Breast epithelium (tissue), 4 donors: ENCODE measurements around the gene FHL3. TPM values are rescaled to one million over a fixed set of nuclear protein-coding genes. Genes with fewer than 3 reads are reported as not detected.

ENCODE experiments used
- DNase-seq, 2 donors: peaks; one replicate each; pipeline ENCODE4 v3.0.0-alpha.2; 2019; ENCODE audit warnings: low spot score in 2 of 2
- H3K27ac ChIP-seq, 2 donors: fragments of 200-600 bp; sonication (generic) in 1 of 2; one replicate each; pipeline ENCODE4 v1.5.1; 2016 to 2019; ENCODE audit warnings: mild to moderate bottlenecking in 1 of 2
- H3K27me3 ChIP-seq, 2 donors: fragments of 200-600 bp; sonication (generic) in 1 of 2; one replicate each; pipeline versions ENCODE4 v1.5.1 to v1.6.0; 2017 to 2019; ENCODE audit warnings: control low read depth in 1 of 2, mild to moderate bottlenecking in 1 of 2
- H3K36me3 ChIP-seq: fragments of 200-600 bp; one replicate; pipeline ENCODE4 v1.5.1; 2019
- H3K4me1 ChIP-seq, 2 donors: fragments of 200-600 bp; sonication (generic); one replicate each; pipeline ENCODE4 v1.5.1; 2016 to 2019; ENCODE audit warnings: control low read depth in 1 of 2
- H3K4me3 ChIP-seq, 3 donors: fragments of 200-600 bp; sonication (generic); 1 replicate in 2 of 3; 2 replicates in 1 of 3; pipeline ENCODE4 v1.5.1; 2016 to 2019; ENCODE audit warnings: mild to moderate bottlenecking in 3 of 3, moderate library complexity in 2 of 3
- H3K9me3 ChIP-seq, 2 donors: fragments of 200-600 bp; sonication (generic) in 1 of 2; one replicate each; pipeline ENCODE4 v1.5.1; 2016 to 2019; ENCODE audit warnings: control low read depth in 1 of 2
- CTCF ChIP-seq, 3 donors: fragments of 450-650 bp; IDR thresholded peaks; one replicate each; pipeline ENCODE4 v1.5.1; 2016 to 2017; ENCODE audit warnings: antibody characterized with exemption in 3 of 3, mild to moderate bottlenecking in 3 of 3, moderate library complexity in 3 of 3
- POLR2A ChIP-seq: fragments of 450-650 bp; IDR thresholded peaks from one replicate; pipeline ENCODE4 v1.6.1; 2016; ENCODE audit warnings: antibody characterized with exemption, mild to moderate bottlenecking, moderate library complexity
- POLR2AphosphoS5 ChIP-seq, 3 donors: sonication (generic); formaldehyde crosslinking; IDR thresholded peaks; one replicate each; pipeline ENCODE4 v1.6.1; 2017; ENCODE audit warnings: antibody characterized with exemption in 3 of 3
- intact Hi-C: fragments of 100-400 bp; cut with DNase I; formaldehyde crosslinking; loops from one replicate; pipeline ENCODE4 v1.15.1; 2023; ENCODE audit warnings: low total_unique reads
- total RNA-seq, 3 donors: library from RNA; depleted of rRNA; stranded (reverse); fragments of >200 nt; gene quantifications; one replicate each; pipeline ENCODE4 v1.1.0, GENCODE V29; 2016

Gene FHL3, protein sequence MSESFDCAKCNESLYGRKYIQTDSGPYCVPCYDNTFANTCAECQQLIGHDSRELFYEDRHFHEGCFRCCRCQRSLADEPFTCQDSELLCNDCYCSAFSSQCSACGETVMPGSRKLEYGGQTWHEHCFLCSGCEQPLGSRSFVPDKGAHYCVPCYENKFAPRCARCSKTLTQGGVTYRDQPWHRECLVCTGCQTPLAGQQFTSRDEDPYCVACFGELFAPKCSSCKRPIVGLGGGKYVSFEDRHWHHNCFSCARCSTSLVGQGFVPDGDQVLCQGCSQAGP
- 10 to 100 TPM; 11.8 to 22.6 (median 21.4) TPM for total RNA-seq

DNA sequence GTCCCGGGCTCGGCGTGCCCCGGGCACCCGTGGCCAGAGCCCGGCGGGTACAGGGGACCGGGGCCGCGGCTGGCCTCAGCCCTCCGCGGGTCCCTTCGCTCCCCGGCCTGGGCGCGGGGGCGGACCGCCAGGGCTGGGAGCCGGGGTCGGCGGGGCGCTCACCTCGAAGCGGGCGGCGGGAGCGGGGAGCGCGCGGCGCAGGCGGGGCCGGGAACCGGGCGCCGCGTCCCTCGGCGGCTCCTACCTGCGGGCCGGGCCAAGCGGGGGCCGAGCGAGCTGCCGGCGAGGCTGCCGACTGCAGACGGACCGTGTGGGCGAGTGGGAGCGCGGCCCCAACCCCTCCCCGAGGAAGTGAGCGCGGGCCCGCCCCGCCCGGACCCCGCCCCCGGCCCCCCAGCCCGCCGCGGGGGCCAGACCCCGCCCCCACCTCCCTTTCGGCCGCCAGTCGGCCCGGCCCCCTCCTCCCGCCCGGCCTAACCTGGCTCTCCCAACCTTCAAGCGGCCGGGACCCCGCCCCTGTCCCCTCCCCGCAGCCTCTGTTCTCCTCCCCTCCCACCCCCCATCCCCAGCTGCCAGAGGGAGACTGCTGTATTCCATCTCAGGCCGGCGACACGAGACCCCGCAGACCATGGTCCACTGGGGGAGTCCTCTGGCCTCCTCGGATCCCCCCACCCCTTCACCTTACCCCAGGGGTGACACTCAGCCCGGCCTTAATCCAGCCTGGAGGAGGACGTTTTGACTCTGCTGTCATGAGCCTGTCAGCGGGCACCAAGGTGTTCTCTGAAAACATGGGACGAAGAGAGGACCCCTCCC is at the start of gene FHL3:
FHL3 (minus strand) TSS at position 320 of the 813 bp plus-strand sequence. CDS start 6,102 bp downstream, outside the sequence.
- peak within 1 kb of the TSS; percentile 90 to 92 for H3K27ac ChIP-seq
- H3K4me3 ChIP-seq = peak within 1 kb of the TSS; percentile 61 to 91 (median 73)
- intact Hi-C loops = no loop called here
- TF ChIP-seq POLR2A (no peak), CTCF (IDR thresholded peaks at IDR 0.05) (no peak), POLR2AphosphoS5 (IDR thresholded peaks at IDR 0.05) (no peak)
- peak in 1 of 2 donors; percentile 56 for DNase-seq
- H3K4me1 ChIP-seq = peaks cover 5 to 11% of the 10 kb centered on the region in 2 donors
- H3K27me3 ChIP-seq = no peaks in the 10 kb centered on the region
- no peaks in the 10 kb centered on the region for H3K9me3 ChIP-seq
- H3K36me3 ChIP-seq = no peaks in the 10 kb centered on the region

DNA sequence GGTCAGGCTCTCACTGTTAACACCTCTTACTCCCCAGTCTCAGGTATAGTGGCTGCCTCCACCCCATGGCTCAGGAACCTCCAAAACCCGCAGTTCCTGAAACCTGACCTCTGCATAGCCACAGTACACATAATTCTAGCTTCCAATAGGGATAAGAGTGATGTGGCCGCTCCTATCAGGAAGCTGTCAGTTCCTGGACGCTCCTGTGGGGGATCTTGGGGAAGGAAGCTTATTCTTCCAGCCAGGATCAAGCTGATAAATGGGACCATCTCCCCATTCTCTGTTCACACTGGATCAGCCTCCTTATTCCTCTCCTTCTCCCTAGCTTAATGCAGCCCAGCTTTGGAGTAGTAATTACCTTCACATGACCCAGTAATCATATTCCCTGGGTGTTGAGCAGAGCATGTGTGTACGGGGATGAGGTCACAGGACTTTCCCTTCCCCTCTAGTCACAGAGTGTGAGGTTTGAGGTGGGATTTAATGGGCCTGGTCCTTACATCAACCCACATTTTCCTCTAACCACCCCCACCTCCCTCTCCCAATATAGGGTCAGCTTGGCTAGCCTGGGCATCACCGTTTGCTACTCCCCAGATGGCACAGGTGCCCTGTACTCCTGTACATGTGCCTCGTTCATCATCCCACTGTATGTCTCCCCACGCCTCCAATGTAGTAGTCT is 48.2 kb upstream of the FHL3 start:
- H3K36me3 ChIP-seq = no peaks in the 10 kb centered on the region
- DNase-seq = no peak
- H3K27ac ChIP-seq = no peak overlapping the region
- H3K4me1 ChIP-seq = no peaks in the 10 kb centered on the region
- no peak for TF ChIP-seq POLR2A
- no peak for TF ChIP-seq CTCF (IDR thresholded peaks at IDR 0.05)
- no peak for TF ChIP-seq POLR2AphosphoS5 (IDR thresholded peaks at IDR 0.05)
- H3K27me3 ChIP-seq = no peaks in the 10 kb centered on the region
- no peaks in the 10 kb centered on the region for H3K9me3 ChIP-seq
- intact Hi-C loops = no loop called here
- H3K4me3 ChIP-seq = no peak overlapping the region

GRCh38 chr1:38052750-38053415 is 47.6 kb upstream of the FHL3 start:
- TF ChIP-seq POLR2AphosphoS5 (IDR thresholded peaks at IDR 0.05) (no peak), POLR2A (no peak), CTCF (IDR thresholded peaks at IDR 0.05) (no peak)
- no peak overlapping the region for H3K4me3 ChIP-seq
- no peak overlapping the region for H3K27ac ChIP-seq
- no peaks in the 10 kb centered on the region for H3K9me3 ChIP-seq
- no peak for DNase-seq
- H3K4me1 ChIP-seq = no peaks in the 10 kb centered on the region
- H3K27me3 ChIP-seq = no peaks in the 10 kb centered on the region
- no peaks in the 10 kb centered on the region for H3K36me3 ChIP-seq
- intact Hi-C loops = no loop called here

DNA sequence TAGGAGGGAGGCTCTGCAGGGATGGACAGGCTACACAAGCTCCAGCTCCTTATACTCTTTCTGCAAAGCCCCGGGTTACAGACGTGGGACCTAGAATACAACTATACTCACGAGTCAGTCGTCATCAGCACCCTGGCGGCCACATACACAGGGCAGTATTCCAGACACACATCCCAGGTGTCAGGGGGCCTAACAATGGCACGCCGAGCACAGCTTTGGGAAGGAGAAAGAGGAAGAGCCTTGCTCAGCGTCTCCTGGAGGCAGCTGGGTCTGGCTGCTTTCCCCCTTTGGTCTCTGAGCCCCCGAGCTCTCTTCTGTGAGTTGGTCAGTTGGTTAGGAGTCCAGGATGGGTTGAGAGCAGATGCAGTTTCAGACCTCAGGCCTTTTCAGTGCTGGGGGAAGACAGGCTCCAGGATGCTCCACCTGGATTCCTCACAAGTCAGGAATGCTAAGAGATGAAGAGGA is 45.8 kb upstream of the FHL3 start:
- DNase-seq = no peak
- no peak overlapping the region for H3K27ac ChIP-seq
- intact Hi-C loops = no loop called here
- H3K27me3 ChIP-seq = no peaks in the 10 kb centered on the region
- TF ChIP-seq CTCF (IDR thresholded peaks at IDR 0.05) (no peak), POLR2A (no peak), POLR2AphosphoS5 (IDR thresholded peaks at IDR 0.05) (no peak)
- no peaks in the 10 kb centered on the region for H3K36me3 ChIP-seq
- no peak overlapping the region for H3K4me3 ChIP-seq
- H3K9me3 ChIP-seq = no peaks in the 10 kb centered on the region
- H3K4me1 ChIP-seq = no peaks in the 10 kb centered on the region
